ENCODE data around the gene PPFIBP2.

GRCh38 chr11:7586376-7586775 is 72.6 kb downstream of the PPFIBP2 start:
- TF ChIP-seq CTCF (IDR thresholded peaks at IDR 0.05; ENCODE audit: low read length) (no peak), EZH2 (IDR thresholded peaks at IDR 0.05; ENCODE audit: borderline replicate concordance, low read length) (no peak)
